LoVo (cell line): ENCODE results near the gene PHGDH.

Source experiments
- DNase-seq: peaks from one replicate; pipeline ENCODE4 v3.0.0-alpha.2; 2016; ENCODE audit warnings: low spot score

The PHGDH gene

DNA sequence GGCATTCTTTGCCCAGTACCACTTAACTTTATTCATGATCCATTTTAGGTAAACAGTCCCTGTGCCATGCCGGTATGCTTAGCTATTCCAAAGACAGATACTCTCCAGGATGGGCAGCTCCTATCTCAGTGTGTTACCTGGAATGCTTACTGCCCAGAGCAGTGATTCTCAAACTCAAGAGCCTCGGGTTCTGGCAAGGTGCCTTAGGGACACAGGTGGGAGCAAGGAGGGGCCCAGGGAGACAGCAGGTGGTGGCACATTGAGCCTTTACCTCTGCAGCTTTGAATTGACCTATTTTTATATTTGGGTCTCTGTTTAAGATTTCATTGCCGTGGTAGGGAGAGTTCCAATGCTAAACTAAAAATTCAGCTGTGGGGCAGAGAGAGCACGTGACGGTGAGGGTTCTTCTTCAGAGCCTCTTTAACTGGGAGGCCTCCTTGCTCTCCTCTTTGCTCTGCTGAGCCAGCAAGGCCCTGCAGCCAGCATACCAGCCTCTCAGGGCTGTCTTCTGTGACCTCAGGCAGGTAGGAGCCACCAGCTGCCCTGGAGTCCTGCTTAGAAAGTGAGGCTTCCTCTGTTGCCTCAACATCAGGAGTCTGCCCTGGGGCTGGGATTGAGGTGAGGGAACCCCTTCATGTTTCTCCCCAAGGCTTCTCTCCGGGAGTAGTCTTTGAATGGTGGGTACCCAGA is 20.2 kb downstream of the PHGDH start:
- DNase-seq, result no peak

DNA sequence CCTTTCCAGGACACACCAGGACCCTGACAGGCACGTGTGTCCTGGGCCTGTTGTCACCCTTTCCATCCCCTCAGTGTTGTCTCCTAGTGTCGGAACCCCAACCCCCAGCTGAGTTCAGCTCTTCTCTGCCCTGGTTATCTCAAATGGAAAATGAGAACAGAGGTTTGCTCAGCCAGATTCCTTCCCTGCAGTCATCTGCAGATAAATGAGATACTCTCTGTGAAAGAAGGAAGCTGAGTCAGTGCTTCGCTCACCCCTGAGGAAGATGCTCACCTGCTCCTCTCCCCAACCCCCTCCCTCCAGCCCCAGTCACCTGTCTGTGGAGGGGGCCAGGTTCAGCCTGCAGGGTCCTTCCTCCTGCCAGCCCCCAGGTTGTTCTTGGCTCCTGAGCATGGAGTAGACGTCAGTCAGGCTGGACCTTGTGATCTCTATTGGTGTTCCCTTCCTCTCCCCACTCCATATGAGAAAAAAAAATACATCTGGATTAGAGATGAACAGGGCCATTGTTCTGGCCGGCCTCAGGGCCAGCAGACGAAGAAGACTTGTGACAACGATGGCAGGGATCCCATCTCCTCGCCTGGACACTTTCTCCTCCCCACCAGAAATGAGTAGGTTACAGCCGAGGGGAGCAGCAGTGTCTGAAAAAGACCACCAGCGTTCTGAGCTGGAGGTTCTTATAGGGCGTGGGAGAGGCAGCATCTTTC is 20.9 kb downstream of the PHGDH start:
- DNase-seq, result no peak

DNA sequence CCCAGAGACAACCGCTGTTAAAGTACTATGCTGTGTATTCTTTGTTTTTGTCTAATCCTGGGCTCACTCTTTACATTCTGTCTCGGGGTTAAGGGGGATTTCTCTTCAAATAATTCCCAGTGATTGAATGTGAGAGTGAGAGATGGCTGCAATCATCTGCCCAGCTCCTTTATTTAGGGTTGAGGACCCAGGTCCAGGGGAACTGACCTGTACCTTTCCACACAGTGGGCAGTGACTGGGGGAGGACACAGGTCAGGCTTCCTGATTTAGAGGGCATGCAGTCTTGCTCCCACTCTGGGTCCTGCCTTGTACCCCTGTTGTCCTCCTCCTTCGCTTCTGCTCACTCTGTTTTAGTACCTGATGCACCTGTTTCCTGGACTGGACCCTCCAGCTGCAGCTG is 22.0 kb downstream of the PHGDH start:
- no peak for DNase-seq

DNA sequence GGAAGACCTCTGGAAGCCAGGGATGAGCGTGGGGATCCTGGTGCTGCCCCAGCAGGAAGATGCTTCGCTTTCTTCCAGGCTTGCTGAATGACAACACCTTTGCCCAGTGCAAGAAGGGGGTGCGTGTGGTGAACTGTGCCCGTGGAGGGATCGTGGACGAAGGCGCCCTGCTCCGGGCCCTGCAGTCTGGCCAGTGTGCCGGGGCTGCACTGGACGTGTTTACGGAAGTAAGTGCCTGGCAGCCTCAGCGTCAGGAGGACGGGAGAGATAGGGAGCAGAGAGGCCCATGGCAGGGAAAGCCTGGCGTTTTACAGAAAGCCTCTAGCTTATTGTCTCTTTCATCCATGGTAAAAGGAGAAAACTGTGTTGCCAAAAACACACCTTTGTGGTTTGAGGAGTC is 23.5 kb downstream of the PHGDH start:
- DNase-seq, result no peak

DNA sequence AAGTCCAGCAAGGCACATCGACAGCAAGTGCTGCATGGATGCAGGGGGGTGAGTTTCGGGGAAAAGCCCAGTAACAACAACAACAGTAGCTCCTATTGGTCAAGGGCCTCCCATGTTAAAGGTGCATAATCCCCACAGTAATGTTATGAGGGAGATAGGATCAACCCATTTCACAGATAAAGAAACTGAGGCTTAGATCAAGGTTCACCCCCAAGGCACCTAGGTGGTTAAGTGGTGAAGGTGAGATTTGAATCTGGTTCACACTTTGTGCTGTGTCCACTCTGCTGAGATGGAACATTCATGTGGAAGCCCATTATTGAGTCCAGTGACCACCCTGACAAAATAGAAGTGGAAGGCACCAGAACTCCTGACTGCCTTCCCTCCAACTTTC is 24.9 kb downstream of the PHGDH start:
- DNase-seq, result no peak

DNA sequence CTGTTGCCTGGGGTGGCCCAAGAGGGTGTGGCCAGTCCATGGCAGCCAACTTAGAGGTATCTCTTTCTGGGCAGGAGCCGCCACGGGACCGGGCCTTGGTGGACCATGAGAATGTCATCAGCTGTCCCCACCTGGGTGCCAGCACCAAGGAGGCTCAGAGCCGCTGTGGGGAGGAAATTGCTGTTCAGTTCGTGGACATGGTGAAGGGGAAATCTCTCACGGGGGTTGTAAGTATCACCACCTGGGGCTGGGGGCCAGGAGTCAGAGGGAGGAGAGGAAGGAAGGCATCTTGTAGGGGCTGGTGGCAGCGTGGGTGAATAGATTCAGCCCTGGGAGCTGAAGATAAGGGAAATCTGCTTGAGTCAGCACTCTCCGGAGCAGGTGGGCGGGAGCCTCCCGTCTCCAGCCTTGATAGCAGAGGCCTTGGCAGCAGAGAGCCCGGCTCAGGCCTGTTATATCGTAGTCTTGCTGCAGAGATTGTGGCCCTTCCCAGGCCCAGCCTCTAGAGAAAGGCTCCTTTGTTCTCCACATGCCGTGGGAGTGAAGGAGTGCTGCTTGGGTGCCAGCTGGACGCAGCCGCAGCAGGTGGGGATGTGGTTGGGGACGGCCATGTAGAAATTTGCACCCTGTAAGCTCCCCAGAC is 25.4 kb downstream of the PHGDH start:
- no peak for DNase-seq

DNA sequence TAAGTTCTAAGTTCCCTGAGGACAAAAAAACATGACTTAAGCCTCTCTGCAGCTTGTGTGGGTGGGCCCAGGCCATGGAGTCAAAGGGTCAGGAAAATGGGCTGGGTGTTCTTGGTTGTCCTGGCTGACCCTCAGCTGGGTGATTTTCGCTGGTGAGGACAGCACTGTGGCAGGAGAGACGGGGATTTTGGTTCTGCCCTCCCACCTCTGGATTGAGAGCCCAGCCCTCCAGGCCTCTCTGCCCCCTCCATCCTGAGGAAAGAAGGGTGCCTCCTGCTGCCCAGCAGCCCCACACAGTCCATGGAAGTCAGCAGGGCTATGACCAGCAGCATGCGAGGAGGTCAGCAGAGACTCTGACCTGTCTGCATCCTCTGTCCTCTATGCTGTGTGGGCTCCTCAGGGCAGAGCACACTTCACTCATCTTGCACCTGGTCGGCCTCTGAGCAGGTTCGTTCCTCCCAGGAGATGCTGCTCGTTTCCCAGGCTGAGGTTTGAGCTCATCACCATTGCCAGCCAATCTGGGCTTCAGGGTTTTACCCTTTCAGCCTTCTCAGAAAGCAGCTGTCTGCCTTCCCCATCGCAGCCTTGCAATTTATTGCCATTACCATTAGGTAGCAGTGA is 26.5 kb downstream of the PHGDH start:
- no peak for DNase-seq

DNA sequence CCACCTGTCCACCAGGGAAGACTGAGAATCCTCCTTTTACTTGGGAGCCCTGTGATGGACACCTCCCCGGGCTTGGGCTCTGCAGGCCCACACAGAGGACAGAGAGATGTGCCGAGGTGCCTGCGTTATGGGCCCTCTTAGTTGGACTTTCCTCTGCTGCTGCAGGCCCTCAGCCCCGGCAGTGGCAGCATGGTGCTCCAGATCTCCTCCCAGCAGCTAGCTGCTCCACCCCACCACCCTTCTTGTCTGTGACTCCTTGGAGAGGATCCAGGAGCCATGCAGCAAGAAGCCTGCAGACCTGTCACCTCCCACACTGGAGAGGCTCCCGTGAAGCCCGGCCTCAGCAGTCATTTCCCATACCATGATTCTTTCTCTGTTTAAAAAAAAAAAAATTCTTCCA is 27.4 kb downstream of the PHGDH start:
- DNase-seq, result no peak

DNA sequence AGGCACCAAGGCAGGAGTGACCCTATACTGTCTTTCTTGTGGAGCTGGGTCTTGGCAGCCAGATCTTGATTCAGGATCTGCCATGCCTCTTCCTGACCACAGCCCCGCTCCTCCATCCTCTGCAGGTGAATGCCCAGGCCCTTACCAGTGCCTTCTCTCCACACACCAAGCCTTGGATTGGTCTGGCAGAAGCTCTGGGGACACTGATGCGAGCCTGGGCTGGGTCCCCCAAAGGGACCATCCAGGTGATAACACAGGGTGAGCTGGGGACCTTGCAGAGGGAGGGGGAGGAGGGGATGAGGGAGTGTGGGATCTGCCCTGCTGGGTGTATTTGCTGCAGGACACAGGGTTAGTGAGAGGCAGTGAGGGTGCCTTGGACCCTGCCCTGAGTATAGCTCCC is 28.5 kb downstream of the PHGDH start:
- DNase-seq, result no peak

DNA sequence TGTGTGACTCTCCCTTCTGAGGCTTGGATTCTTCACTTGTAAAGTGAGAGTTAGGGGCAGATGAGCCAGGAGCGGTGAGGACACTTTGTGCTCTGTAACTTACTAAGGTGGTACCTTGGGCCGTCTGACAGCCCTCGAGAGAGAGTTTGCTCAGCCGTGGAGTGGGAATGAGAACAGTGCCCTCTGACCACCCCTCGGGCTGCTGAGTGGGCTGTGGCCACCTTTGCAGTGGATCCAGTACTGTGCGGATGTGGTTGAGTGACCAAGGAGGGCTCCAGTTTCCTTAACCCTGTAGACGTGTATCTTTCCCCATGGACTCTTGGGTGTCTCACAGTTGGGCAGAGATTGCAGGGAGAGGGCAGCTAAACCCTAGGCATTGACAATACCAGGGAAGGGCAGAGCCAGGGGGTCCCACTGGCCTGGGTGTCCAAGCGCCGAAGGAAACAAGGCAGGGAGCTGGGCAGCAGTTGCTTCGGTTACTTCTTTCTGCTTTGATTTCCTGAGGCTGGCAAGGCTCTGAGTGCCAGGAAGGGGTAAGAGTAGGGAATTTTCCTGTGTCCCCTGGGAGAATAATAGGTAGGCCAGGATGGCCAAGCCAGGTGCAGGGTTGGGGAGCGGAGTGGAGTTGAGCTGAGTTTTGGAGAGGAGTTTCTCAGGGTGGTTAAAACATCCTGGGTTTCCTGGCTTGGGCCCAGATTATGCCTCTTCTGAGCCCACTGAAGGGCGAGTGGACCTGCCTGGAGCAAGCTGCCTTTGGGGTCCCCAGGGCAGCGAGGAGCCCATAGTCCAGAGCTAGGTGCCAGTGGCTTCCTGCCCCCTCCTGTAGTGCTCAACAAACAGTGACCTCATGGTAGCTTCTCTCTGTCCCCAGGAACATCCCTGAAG is 29.4 kb downstream of the PHGDH start:
- DNase-seq, result no peak

DNA sequence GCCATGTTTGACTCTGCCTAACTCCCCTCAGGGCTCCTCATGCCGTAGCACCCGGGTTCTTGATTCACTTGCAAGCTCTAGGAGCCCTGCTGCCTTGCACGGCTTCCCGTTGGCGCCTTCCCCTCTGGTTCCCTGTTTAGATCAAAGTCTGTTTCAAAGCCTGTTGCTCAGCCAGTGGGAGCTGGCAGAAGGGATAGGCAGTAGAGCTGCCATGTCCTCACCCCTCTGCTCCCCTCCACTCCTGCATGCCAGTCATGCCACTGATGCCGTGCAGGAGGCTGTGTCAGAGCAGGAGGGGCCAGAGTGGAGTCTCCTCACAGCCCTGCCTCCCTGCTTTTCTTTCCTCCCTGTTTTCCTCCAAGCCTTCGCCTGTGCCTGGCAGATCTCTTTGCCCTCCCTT is 30.5 kb downstream of the PHGDH start:
- DNase-seq, result no peak

DNA sequence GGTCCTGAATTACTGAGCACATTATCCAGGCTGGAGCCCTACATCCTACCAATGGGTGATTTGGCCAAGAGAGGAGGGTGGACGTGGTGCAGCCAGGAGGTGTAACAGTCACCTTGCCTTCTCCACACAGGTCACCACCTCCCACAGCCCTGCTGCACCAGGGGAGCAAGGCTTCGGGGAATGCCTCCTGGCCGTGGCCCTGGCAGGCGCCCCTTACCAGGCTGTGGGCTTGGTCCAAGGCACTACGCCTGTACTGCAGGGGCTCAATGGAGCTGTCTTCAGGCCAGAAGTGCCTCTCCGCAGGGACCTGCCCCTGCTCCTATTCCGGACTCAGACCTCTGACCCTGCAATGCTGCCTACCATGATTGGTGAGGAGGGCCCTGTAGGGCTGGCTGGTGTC is 30.9 kb downstream of the PHGDH start:
- no peak for DNase-seq

DNA sequence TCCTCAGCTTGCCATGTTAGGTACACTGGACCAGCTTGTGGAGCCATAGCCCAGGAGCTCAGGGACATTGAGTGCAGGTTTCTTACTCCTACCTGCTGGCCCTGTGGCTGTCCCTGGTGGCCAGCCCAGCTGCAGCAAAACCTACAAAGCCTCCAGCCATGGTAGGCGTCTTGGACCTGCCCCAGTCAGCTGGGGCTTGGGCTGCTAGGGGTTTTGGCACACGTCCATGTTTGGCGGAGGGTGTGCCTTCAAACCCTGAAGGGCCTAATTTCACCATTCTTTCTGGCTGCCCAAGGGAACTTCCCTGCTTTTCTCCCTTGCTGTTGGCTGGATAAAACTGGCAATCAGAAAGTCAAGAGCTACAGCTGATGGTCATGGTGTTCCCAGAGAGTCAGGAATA is 31.6 kb downstream of the PHGDH start:
- DNase-seq, result no peak

DNA sequence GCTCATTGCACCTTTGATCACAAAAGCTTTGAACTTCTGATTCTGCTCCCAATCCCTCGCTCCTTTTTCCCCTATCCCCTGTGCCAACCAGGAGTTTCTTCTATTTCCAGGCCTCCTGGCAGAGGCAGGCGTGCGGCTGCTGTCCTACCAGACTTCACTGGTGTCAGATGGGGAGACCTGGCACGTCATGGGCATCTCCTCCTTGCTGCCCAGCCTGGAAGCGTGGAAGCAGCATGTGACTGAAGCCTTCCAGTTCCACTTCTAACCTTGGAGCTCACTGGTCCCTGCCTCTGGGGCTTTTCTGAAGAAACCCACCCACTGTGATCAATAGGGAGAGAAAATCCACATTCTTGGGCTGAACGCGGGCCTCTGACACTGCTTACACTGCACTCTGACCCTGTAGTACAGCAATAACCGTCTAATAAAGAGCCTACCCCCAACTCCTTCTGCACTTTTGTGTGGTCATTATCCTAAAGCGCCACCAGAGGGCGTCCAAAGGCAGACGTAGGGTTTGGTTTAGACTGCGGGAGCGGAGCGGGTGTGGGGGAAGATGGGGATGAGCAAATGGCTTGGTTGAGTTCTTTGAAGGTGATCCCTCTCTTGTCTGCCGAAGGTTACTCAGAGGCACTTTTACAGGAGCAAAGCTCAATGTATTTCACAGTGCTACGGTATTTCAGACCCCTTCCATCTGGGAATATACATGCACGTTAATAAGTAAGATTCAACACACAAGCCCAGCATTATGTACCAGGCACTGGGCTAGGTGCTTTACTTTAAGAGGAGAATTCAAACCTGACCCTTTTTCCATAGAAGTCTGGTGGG is 32.3 kb downstream of the PHGDH start:
- peak; percentile 71 for DNase-seq

DNA sequence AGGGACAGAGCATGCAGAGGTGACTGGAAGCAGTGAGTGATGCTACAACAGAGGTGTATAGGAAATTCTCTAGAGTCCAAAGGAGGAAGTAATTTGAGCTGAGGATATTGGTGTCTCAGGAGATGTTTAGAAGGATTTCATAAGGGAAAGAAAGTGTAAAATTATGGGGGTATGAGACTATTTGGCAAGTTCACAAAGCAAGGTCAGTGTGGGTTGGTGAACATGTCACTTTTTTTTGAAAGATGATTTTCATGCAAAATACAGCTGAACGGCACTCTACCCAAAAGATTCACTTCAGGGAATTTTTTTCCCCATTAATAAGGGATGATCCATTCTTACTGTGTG is 32.8 kb downstream of the PHGDH start:
- DNase-seq, result no peak

DNA sequence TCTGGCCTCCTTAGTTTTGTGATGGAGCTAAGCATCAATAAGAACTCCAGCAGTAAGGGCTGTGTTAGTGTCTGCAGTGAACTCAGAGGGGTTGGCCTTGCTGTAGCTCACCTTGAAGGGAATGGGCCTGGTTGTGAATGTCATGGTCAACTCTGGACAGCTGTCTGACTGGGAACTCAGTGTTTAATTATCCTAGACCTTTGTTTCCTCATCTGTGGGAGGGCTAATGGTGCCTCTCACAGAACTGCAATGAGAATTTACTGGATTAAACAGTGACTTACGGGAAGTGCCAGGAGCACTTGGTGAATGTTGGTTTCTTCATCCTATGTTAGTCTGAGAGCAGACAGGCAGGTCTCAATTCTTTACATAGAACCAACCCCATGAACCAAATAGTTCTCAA is 33.3 kb downstream of the PHGDH start:
- DNase-seq, result no peak

DNA sequence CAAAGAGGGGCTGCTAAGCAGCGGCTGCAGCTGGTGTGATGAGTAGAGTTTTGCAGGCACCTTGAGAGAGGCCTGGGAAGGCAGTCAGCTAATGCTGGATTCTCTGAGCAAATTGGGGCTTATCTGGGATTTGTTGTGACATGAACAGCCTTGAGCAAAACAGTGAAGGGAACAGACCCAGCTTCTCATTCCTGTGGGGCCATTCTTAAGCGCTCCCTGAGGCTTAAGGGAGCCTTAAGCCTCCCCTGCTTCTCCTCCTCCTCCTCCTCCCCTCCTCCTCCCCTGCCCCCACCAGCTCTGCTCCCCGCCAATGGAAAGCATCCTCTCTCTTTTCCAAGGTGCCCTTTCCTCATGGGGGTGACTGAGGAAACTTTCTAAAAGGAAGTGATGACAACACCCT is 35.7 kb downstream of the PHGDH start:
- no peak for DNase-seq

DNA sequence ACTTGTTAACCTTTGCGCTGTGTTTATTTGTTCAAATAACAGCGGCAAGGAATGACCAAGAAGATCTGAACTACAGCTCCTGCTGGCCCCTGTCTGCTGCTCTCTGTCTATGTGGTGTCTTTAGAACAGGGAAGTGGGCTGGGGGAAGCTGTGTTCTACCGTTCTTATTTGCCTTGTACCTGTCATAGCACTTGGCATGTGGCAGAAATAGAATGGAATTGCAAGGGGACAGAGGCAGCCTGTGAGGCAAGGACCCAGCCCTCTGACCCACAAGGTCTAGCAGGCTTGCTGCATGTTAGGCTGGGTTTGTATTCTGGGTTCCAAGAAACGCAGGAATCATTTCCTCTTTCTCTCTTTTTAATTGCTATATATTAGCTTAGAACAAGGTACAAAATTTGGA is 36.3 kb downstream of the PHGDH start:
- DNase-seq, result no peak

DNA sequence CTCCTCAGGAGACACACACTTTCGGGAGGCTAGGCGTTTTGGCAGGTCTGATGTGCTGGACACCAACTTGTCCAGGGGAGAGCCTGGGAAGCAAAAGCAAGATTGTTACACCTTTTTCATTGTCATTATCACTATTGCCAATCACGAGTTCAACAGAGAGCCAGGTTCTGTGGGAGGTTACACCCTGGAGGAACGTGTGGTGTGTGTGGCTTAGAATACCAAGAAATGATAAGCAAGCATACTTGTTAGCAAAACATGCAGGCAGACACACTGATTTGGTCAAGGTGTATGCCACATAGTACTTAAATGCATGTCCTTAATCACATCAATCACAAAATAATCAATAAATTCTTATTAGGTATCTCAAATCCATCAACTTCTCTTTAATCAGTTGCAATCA is 40.9 kb downstream of the PHGDH start:
- no peak for DNase-seq

DNA sequence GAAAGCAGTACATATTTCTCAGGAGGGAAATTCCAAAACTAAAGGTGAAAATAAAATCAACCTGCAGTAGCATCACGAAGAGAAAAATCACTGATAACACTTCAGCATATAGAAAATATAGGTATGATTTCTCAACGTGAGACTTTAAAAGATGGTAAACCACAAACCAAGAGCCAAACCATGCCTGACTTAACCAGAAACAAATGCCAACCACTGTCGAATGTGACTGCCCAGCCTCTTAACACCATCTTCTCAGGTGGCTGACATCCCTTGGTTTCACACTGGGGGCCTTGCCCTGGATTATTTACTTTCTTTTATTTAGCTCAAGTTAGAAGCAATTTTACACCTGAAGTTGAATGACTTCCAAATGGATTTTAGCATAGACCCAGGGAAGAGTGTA is 46.9 kb downstream of the PHGDH start:
- DNase-seq, result no peak

DNA sequence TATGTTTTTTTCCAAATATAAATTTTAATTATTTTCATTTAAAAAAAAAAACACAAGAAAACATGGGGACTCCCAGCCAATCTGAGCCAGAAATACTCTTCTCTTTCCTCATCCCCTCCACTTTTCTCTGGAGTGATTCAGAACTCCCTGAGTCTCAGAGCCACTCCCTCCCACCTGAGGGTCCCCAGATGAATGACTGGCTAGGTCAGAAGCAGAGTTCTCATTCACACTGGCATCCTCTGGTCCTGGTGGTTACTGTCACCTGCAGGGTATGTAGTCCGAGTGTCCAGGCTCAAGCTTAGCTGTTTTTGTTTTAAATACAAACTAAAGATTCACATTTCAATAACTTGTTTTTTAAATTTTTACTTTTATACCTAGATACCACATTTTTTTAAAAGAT is 50.7 kb downstream of the PHGDH start:
- no peak for DNase-seq
